Adrenal gland (tissue), 12 donors: Measurements from ENCODE around the gene ZSCAN2. TPM values are rescaled to one million over a fixed set of nuclear protein-coding genes. Genes with fewer than 3 reads are reported as not detected.

ENCODE experiments used
- DNase-seq, 7 donors: peaks; one replicate each; pipeline ENCODE4 v3.0.0-alpha.2; 2019 to 2020
- H3K27ac ChIP-seq, 5 donors: fragments of 200-600 bp; sonication (generic) in 4 of 5; 1 replicate in 3 of 5; 2 replicates in 2 of 5; pipeline versions ENCODE4 v1.5.1 to v1.8.0; 2016 to 2020; ENCODE audit warnings: mild to moderate bottlenecking in 1 of 5
- H3K27me3 ChIP-seq: fragments of 200-600 bp; 2 replicates; pipeline ENCODE4 v1.8.0; 2021
- H3K36me3 ChIP-seq, 2 donors: fragments of 200-600 bp; replicated peaks in 1 of 2; 1 replicate in 1 of 2; 2 replicates in 1 of 2; pipeline versions ENCODE4 v1.5.1 to v1.8.0; 2018 to 2022
- H3K4me1 ChIP-seq, 2 donors: fragments of 200-600 bp; replicated peaks in 1 of 2; 1 replicate in 1 of 2; 2 replicates in 1 of 2; pipeline versions ENCODE4 v1.5.1 to v1.8.0; 2018 to 2021
- H3K4me3 ChIP-seq, 4 donors: fragments of 200-600 bp; sonication (generic) in 3 of 4; one replicate each; pipeline ENCODE4 v1.5.1; 2016 to 2018
- H3K9me3 ChIP-seq, 3 donors: fragments of 200-600 bp; sonication (generic) in 1 of 3; replicated peaks in 1 of 3; 1 replicate in 2 of 3; 2 replicates in 1 of 3; pipeline versions ENCODE4 v1.5.1 to v1.8.0; 2016 to 2021
- CTCF ChIP-seq, 6 experiments: fragments of 450-650 bp in 4 of 6; fragments of 200-600 bp in 2 of 6; sonication (generic) in 1 of 6; IDR thresholded peaks; 1 replicate in 5 of 6; 2 replicates in 1 of 6; pipeline versions ENCODE4 v1.5.1 to v1.8.0; 2016 to 2021; ENCODE audit warnings: antibody characterized with exemption in 6 of 6, mild to moderate bottlenecking in 2 of 6, moderate library complexity in 1 of 6
- POLR2A ChIP-seq, 2 donors: fragments of 450-650 bp; IDR thresholded peaks; one replicate each; pipeline ENCODE4 v1.6.1; 2017; ENCODE audit warnings: antibody characterized with exemption in 2 of 2, mild to moderate bottlenecking in 2 of 2, moderate library complexity in 1 of 2
- WGBS, 4 donors: extraction: QIAGEN DNeasy Blood & Tissue Kit in 2 of 4; methylation state at CpG; one replicate each; pipeline versions ENCODE4 v1.1.5 to v1.1.7; 2013 to 2017; 5-methylcytosine and 5-hydroxymethylcytosine counted together
- intact Hi-C, 2 donors: fragments of 100-400 bp; cut with DNase I; formaldehyde crosslinking; loops; one replicate each; pipeline versions ENCODE4 v1.14.1 to v1.15.0; 2022 to 2023
- polyA plus RNA-seq, 3 donors: library from polyadenylated mRNA; stranded (reverse); fragments of 200-250 nt in 2 of 3; fragments of 350-450 nt in 1 of 3; fragmentation: Illumina TruSeq in 1 of 3; extraction: RNeasy Lipid Tissue Mini Kit (QIAGEN cat#74804) in 1 of 3; gene quantifications; one replicate each; pipeline ENCODE4 v1.2.3, GENCODE V29; 2013 to 2014
- total RNA-seq, 9 donors: library from RNA; depleted of rRNA in 4 of 9; stranded (reverse); fragments of >200 nt in 4 of 9; fragments of 120-200 nt in 1 of 9; fragmentation: NEBNext Ultra II Directional in 1 of 9; extraction: Animal tissue kit (Norgen Biotek cat#: 25700) in 1 of 9; gene quantifications; one replicate each; pipeline versions ENCODE4 v1.1.0 to v1.2.4, GENCODE V29; 2013 to 2023
- donor health status: healthy with polysubstance abuse.
- donor health status: Bipolar disorder and iron deficiency.
- donor health status: DM: yes; HTN: yes; CAD: no.
- donor health status: DM: no; HTN: no; CAD: no.
- donor health status: DM: no; HTN: no; CAD: no.
- donor health status: DM: yes; HTN: yes; CAD: no.

ZSCAN2 gene
- total and polyA plus RNA-seq, 12 donors, result 3.8 to 16.9 (median 10.4) TPM

GRCh38 chr15:84624359-84624758, 23.6 kb downstream of the ZSCAN2 start:
- DNase-seq, result no peak
- H3K4me1 ChIP-seq, result no peaks in the 10 kb centered on the region
- intact Hi-C loops, result no loop called here
- 78 to 99% (median 82%) methylated on average over 6 to 7 of the region's 7 CpGs for WGBS, 4 donors
- TF ChIP-seq CTCF (IDR thresholded peaks at IDR 0.05), result no peak
- TF ChIP-seq POLR2A (IDR thresholded peaks at IDR 0.05), result no peak
- no peak overlapping the region for H3K4me3 ChIP-seq
- peaks cover 0 to 18% (median 0%) of the 10 kb centered on the region in 3 donors for H3K9me3 ChIP-seq
- H3K36me3 ChIP-seq, result peaks cover 0 to 19% of the 10 kb centered on the region in 2 donors
- no peaks in the 10 kb centered on the region for H3K27me3 ChIP-seq
- no peak overlapping the region for H3K27ac ChIP-seq

DNA sequence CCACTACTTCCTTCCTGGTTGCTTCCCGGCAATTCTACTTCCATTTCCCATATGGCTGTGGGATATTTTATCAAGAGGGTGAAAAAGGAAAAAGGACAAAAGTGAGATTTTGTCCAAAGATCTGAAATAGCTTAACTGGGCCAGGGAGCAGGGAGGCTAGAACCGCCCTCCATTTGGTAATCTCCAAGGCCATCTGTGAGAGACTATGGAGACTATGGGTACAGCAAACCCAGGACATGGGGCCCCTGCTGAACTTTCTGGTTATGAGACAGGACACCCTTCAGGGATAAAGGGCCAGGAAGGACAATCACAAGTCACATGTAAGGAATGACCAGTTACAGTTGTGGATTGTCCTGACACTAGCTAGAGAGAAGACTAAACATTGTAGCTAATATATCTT, 24.3 kb downstream of the ZSCAN2 start:
- Histone ChIP-seq H3K4me3 (no peak overlapping the region), H3K9me3 (peaks cover 0 to 18% (median 0%) of the 10 kb centered on the region in 3 donors), H3K27me3 (no peaks in the 10 kb centered on the region), H3K27ac (peak overlapping the region in 2 of 5 donors; percentile 1 to 17), H3K36me3 (peaks cover 0 to 19% of the 10 kb centered on the region in 2 donors), H3K4me1 (no peaks in the 10 kb centered on the region)
- no peak for DNase-seq
- TF ChIP-seq POLR2A (IDR thresholded peaks at IDR 0.05) (no peak), CTCF (IDR thresholded peaks at IDR 0.05) (no peak)
- intact Hi-C loops, result no loop called here
- 57 to 75% (median 63%) methylated on average over 2 of the region's 2 CpGs for WGBS, 4 donors

- WGBS, 4 donors, result 91 to 96% (median 94%) methylated on average over 9 of the region's 9 CpGs
- no peak for DNase-seq
Observed at GRCh38 chr15:84629033-84629432, 28.2 kb downstream of the ZSCAN2 start.

GRCh38 chr15:84631706-84632272, 31.0 kb downstream of the ZSCAN2 start:
- H3K4me1 ChIP-seq, result peaks cover 23 to 44% of the 10 kb centered on the region in 2 donors
- H3K4me3 ChIP-seq, result peak overlapping the region in 3 of 4 donors; percentile 42 to 82 (median 47)
- H3K9me3 ChIP-seq, result no peaks in the 10 kb centered on the region
- no peak for DNase-seq
- H3K27ac ChIP-seq, result peak overlapping the region; percentile 69 to 97 (median 88)
- WGBS, 4 donors, result 24 to 42% (median 31%) methylated on average over 7 of the region's 7 CpGs
- TF ChIP-seq POLR2A (IDR thresholded peaks at IDR 0.05) (no peak), CTCF (IDR thresholded peaks at IDR 0.05) (no peak)
- intact Hi-C loops, result no loop called here
- H3K27me3 ChIP-seq, result no peaks in the 10 kb centered on the region
- H3K36me3 ChIP-seq, result peaks cover 0 to 4% of the 10 kb centered on the region in 2 donors

More at GRCh38 chr15:84629033-84629432, 28.2 kb downstream of the ZSCAN2 start:
- H3K27ac ChIP-seq, result no peak overlapping the region
- no peaks in the 10 kb centered on the region for H3K9me3 ChIP-seq
- H3K27me3 ChIP-seq, result no peaks in the 10 kb centered on the region
- intact Hi-C loops, result no loop called here
- no peak for TF ChIP-seq POLR2A (IDR thresholded peaks at IDR 0.05)
- TF ChIP-seq CTCF (IDR thresholded peaks at IDR 0.05), result no peak
- H3K36me3 ChIP-seq, result no peaks in the 10 kb centered on the region
- no peak overlapping the region for H3K4me3 ChIP-seq
- peaks cover 16 to 21% of the 10 kb centered on the region in 2 donors for H3K4me1 ChIP-seq
